Measurements from ENCODE around the gene DDT.

GRCh38 chr22:24006914-24007214, 32.6 kb upstream of the DDT start:
- TF ChIP-seq CTCF (IDR thresholded peaks at IDR 0.05) (no peak), RAD21 (conservative IDR thresholded peaks at IDR 0.05 in 1 of 2, IDR thresholded peaks at IDR 0.05 in 1 of 2) (no peak), POLR2A (IDR thresholded peaks at IDR 0.05; ENCODE audit: low read length) (no peak)

Data from A549 (cell line).